Endothelial cell (in vitro differentiated cells): Measurements from ENCODE around the gene HSP90AB1. TPM values are rescaled to one million over a fixed set of nuclear protein-coding genes. Genes with fewer than 3 reads are reported as not detected.

Experiments
- DNase-seq: peaks from one replicate; pipeline ENCODE4 v3.0.0; 2021; ENCODE audit warnings: low spot score
- H3K27ac Mint-ChIP-seq: one replicate; pipeline ENCODE4 v1.8.0; 2021; ENCODE audit warnings: mixed read lengths, inconsistent platforms; ENCODE audit not compliant: unreplicated experiment
- H3K27me3 Mint-ChIP-seq: one replicate; pipeline ENCODE4 v1.8.0; 2021; ENCODE audit warnings: mild to moderate bottlenecking, moderate library complexity, mixed read lengths, inconsistent platforms; ENCODE audit not compliant: unreplicated experiment
- H3K36me3 Mint-ChIP-seq: one replicate; pipeline ENCODE4 v1.8.0; 2021; ENCODE audit warnings: mild to moderate bottlenecking, low read depth, mixed read lengths, inconsistent platforms; ENCODE audit not compliant: unreplicated experiment
- H3K4me1 Mint-ChIP-seq: one replicate; pipeline ENCODE4 v1.8.0; 2021; ENCODE audit warnings: mild to moderate bottlenecking, mixed read lengths, inconsistent platforms; ENCODE audit not compliant: unreplicated experiment
- H3K4me3 Mint-ChIP-seq: one replicate; pipeline ENCODE4 v1.8.0; 2021; ENCODE audit warnings: mild to moderate bottlenecking, mixed read lengths, inconsistent platforms; ENCODE audit not compliant: unreplicated experiment
- H3K9me3 Mint-ChIP-seq: one replicate; pipeline ENCODE4 v1.8.0; 2021; ENCODE audit warnings: mixed read lengths, inconsistent platforms; ENCODE audit not compliant: unreplicated experiment
- total RNA-seq: library from RNA; stranded (reverse); fragmentation: NEBNext Ultra II Directional; extraction: Animal tissue kit (Norgen Biotek cat#: 25700); gene quantifications from one replicate; pipeline ENCODE4 v1.2.1, GENCODE V29; 2021; ENCODE audit not compliant: unreplicated experiment
- TF ChIP-seq, protein P1 (sequence below): fragments of 200-600 bp; sonication (generic); IDR thresholded peaks from one replicate; pipeline ENCODE4 v1.5.0; 2021; ENCODE audit warnings: antibody characterized with exemption; ENCODE audit not compliant: unreplicated experiment

The HSP90AB1 gene
- total RNA-seq, 1 donor from 2014 or later: 962 TPM

DNA sequence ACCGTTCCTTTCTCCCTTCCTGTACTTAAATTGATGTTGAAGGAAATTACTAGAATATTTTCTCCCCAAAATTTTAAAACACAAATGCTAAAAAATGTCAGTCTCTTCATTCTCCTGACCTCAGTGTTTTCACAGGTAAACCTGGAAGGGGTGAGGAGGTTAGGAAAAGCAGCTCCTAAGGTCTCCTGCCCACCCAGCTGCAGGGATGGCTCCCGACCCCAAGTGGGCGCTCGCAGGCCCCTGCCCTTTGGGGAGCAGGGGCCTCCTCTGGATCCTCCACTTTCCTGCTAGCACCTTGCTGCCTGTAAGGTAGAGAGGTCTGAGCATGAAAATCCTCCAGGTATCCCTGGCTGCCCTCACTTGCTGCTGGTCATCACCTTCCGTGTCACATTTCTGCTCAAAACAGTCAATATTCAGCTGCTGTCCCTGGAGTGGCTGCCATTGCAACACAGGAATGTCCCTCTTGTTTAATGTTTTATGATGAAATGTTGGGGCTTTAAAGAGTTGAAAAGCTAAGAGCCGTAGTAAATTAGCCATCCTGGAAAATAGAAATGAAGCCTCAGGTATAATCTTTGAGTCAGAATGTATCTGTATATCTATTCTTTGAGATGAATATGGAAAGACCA, 10.9 kb upstream of the HSP90AB1 start:
- H3K4me1 Mint-ChIP-seq: peaks cover 41% of the 10 kb centered on the region
- TF ChIP-seq, protein P1, sequence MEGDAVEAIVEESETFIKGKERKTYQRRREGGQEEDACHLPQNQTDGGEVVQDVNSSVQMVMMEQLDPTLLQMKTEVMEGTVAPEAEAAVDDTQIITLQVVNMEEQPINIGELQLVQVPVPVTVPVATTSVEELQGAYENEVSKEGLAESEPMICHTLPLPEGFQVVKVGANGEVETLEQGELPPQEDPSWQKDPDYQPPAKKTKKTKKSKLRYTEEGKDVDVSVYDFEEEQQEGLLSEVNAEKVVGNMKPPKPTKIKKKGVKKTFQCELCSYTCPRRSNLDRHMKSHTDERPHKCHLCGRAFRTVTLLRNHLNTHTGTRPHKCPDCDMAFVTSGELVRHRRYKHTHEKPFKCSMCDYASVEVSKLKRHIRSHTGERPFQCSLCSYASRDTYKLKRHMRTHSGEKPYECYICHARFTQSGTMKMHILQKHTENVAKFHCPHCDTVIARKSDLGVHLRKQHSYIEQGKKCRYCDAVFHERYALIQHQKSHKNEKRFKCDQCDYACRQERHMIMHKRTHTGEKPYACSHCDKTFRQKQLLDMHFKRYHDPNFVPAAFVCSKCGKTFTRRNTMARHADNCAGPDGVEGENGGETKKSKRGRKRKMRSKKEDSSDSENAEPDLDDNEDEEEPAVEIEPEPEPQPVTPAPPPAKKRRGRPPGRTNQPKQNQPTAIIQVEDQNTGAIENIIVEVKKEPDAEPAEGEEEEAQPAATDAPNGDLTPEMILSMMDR: no peak
- no peak for DNase-seq
- H3K27me3 Mint-ChIP-seq: peaks cover 15% of the 10 kb centered on the region
- no peaks in the 10 kb centered on the region for H3K9me3 Mint-ChIP-seq
- H3K27ac Mint-ChIP-seq: no peak overlapping the region
- peaks cover 34% of the 10 kb centered on the region for H3K36me3 Mint-ChIP-seq
- no peak overlapping the region for H3K4me3 Mint-ChIP-seq

DNA sequence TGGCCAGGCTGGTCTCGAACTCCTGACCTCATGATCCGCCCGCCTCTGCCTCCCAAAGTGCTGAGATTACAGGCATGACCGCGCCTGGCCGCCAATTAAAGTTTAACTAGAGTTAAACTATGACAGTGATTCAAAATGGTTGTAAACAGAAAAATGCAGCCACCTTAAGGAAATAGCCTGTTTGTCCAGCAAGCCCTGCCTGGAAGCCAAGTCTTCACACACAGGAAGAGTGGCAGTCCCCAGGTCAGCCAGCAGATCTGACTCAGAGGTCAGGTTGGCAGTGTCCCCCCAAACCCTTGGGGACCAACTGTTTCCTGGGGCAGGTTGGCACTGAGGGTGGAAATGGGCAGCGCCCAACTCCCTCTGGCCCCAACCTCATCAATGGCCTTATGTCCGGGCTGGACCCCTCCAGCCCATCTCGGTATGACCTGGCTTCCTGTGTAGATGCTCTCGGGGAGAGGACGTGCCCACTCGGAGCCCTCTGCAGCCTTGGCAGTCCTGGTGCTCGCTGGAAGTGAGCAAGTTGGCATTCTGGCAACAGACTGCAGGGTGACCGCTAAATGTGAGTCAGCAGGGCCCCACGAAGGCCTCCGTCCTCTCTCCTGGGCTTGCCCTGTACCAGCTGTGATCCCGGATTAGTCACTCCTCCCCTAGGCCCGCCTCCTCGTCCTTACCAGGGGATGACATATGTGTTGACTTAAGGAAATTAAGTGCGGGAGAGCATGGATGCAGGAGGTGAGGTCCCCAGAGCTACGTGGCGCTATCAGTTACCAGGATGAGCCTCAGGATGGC, 9.7 kb upstream of the HSP90AB1 start:
- DNase-seq: peak; percentile 55
- Mint-ChIP-seq H3K4me3 (peak overlapping the region; percentile 83), H3K36me3 (peaks cover 24% of the 10 kb centered on the region), H3K4me1 (peaks cover 41% of the 10 kb centered on the region), H3K27ac (peak overlapping the region; percentile 72), H3K27me3 (peaks cover 13% of the 10 kb centered on the region), H3K9me3 (no peaks in the 10 kb centered on the region)
- TF ChIP-seq, protein P1: no peak

DNA sequence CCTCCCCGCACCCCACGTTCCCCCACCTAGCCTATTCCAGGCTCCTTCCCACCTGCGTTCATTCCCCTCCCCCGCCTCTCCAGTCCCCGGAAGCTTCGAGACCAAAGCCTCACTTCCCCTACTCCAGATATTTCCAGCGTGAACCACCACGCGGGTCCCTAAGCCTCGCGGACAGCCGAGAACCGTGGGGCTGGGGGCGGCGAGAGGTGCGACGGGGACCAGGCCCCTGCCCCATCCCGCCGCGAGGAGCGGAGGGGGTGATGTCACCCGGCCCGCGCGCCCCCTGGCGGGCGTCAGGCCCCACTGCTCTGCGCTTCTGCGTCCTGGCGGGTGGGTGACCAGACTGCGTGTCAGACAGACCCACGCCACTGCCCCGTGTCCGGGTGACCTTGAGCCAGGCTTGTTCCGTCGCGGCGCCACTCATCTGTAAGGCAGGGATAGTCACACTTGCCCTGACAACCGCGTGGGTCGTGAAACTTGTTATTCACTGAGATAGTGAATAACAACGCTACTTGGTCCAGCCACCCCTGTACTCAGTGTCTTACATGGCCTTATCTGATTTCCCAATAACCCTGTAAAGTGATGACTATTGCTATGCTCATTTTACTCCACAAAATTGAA, 9.0 kb upstream of the HSP90AB1 start:
- peak overlapping the region; percentile 72 for H3K27ac Mint-ChIP-seq
- H3K27me3 Mint-ChIP-seq: peaks cover 13% of the 10 kb centered on the region
- TF ChIP-seq, protein P1: peak; percentile 99
- peaks cover 37% of the 10 kb centered on the region for H3K4me1 Mint-ChIP-seq
- H3K4me3 Mint-ChIP-seq: peak overlapping the region; percentile 83
- peak; percentile 89 for DNase-seq
- H3K36me3 Mint-ChIP-seq: peaks cover 19% of the 10 kb centered on the region
- no peaks in the 10 kb centered on the region for H3K9me3 Mint-ChIP-seq

DNA sequence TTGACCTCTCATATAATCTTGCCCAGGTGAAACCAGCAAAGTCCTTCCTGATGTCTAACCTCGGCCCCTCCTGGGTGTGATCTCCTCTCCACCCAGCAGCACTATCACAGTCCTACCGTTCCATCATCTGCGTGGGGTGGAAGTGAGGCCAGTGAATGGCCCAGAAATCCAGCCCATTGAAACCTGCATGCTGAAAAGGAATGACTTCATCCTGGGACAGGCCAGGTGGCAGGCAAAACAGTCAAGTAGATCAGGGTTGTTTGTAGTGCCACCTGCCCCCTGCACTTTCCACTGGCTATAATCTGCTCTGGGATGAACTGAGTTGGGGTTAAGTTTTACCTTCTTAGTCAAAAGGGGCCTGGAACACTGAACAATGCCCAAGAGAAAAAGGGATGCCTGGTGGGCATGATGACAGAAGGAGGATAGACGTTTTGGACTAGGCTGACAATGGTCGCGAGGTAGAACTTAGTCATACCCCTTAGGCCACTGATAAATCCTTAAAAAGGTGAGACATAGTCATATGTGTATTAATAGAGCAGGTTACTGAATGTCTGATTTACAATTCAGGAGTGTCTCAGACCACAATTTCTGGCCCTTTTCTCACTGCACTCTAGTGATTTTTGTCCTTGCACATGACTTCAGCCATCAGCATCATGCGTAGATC, 8.1 kb upstream of the HSP90AB1 start:
- TF ChIP-seq, protein P1: no peak
- peaks cover 28% of the 10 kb centered on the region for H3K4me1 Mint-ChIP-seq
- DNase-seq: no peak
- H3K27me3 Mint-ChIP-seq: peaks cover 7% of the 10 kb centered on the region
- H3K9me3 Mint-ChIP-seq: no peaks in the 10 kb centered on the region
- peak overlapping the region; percentile 8 for H3K4me3 Mint-ChIP-seq
- no peak overlapping the region for H3K27ac Mint-ChIP-seq
- peaks cover 12% of the 10 kb centered on the region for H3K36me3 Mint-ChIP-seq
